ENCODE results near the gene CTRB1. TPM values are rescaled to one million over a fixed set of nuclear protein-coding genes. Genes with fewer than 3 reads are reported as not detected.

Gene CTRB1
- total and polyA plus RNA-seq, 8 donors = 0.12 to 0.20 (median 0.20) TPM; not detected in 5

DNA sequence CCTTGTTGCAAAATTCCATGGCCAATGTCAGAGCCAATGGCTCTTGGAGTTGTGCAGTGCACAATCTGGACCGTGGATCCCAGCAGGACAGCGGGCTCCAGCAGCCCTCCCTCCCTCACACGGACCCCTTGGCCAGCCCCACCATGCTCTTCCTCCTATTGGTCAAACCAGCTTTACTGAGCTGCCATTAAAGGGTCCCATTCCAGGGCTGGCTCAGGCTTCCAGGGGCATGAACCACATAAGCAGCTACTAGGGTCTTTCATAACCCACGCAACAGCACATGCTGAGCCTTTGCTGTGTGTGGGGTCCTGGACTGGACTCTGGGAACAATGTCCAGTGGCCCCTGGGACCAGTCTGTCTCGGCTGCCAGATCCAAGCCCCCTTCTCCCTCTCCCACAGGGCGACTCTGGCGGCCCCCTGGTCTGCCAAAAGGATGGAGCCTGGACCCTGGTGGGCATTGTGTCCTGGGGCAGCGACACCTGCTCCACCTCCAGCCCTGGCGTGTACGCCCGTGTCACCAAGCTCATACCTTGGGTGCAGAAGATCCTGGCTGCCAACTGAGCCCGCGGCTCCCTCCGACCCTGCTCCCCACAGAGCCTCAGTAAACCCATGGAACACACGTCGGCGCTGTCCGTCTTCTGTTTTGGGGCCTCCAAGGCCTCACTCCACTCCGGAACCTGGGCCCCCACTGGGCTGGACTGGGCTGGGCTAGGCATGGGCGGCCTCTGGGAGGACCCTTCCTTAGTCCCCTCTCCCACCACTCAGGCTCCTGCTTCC is 5.7 kb downstream of the CTRB1 start:
- TF ChIP-seq, protein P1, sequence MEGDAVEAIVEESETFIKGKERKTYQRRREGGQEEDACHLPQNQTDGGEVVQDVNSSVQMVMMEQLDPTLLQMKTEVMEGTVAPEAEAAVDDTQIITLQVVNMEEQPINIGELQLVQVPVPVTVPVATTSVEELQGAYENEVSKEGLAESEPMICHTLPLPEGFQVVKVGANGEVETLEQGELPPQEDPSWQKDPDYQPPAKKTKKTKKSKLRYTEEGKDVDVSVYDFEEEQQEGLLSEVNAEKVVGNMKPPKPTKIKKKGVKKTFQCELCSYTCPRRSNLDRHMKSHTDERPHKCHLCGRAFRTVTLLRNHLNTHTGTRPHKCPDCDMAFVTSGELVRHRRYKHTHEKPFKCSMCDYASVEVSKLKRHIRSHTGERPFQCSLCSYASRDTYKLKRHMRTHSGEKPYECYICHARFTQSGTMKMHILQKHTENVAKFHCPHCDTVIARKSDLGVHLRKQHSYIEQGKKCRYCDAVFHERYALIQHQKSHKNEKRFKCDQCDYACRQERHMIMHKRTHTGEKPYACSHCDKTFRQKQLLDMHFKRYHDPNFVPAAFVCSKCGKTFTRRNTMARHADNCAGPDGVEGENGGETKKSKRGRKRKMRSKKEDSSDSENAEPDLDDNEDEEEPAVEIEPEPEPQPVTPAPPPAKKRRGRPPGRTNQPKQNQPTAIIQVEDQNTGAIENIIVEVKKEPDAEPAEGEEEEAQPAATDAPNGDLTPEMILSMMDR (IDR thresholded peaks at IDR 0.05) = no peak
- no peak overlapping the region for H3K4me3 ChIP-seq
- peaks cover 0 to 24% of the 10 kb centered on the region in 2 donors for H3K36me3 ChIP-seq
- H3K4me1 ChIP-seq = peaks cover 0 to 5% of the 10 kb centered on the region in 2 donors
- intact Hi-C loops (cut with DNase I) = loop anchor here in 1 of 2 donors (2.0 kb wide), 1 partner anchor 18 kb away; the partner anchor contains the start of gene CTRB2
- no peak overlapping the region for H3K27ac ChIP-seq
- no peak for ATAC-seq
- DNase-seq = peak in 1 of 4 donors; percentile 62
- H3K27me3 ChIP-seq = peaks cover 0 to 24% of the 10 kb centered on the region in 2 donors
- no peaks in the 10 kb centered on the region for H3K9me3 ChIP-seq

DNA sequence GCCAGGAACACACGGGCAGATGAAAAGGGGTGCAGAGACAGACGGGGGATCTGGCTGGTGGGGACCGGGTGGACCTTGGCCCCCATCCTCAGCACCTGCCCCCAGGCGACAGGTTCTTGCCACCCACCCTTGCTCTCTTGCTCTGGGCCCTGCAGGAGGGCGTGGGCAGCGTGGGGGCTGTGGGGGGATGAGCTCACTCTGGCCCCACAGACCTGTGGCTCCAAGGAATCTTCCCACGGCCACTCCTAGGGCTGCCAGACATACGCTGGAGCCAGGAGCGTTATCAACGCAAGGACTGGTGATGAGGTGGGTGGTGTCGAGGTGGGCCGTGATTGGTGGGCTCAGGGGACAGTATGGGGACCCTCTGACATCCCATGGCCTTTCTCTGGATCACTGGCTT is 6.3 kb downstream of the CTRB1 start:
- Histone ChIP-seq H3K27me3 (peaks cover 0 to 24% of the 10 kb centered on the region in 2 donors), H3K4me1 (no peaks in the 10 kb centered on the region), H3K9me3 (no peaks in the 10 kb centered on the region), H3K27ac (no peak overlapping the region), H3K4me3 (no peak overlapping the region), H3K36me3 (peaks cover 0 to 30% of the 10 kb centered on the region in 2 donors)
- DNase-seq = peak in 1 of 4 donors; percentile 68
- ATAC-seq = no peak
- TF ChIP-seq, protein P1 (IDR thresholded peaks at IDR 0.05) = no peak
- intact Hi-C loops (cut with DNase I) = loop anchor here in 1 of 2 donors (2.0 kb wide), 1 partner anchor 18 kb away; the partner anchor contains the start of gene CTRB2

DNA sequence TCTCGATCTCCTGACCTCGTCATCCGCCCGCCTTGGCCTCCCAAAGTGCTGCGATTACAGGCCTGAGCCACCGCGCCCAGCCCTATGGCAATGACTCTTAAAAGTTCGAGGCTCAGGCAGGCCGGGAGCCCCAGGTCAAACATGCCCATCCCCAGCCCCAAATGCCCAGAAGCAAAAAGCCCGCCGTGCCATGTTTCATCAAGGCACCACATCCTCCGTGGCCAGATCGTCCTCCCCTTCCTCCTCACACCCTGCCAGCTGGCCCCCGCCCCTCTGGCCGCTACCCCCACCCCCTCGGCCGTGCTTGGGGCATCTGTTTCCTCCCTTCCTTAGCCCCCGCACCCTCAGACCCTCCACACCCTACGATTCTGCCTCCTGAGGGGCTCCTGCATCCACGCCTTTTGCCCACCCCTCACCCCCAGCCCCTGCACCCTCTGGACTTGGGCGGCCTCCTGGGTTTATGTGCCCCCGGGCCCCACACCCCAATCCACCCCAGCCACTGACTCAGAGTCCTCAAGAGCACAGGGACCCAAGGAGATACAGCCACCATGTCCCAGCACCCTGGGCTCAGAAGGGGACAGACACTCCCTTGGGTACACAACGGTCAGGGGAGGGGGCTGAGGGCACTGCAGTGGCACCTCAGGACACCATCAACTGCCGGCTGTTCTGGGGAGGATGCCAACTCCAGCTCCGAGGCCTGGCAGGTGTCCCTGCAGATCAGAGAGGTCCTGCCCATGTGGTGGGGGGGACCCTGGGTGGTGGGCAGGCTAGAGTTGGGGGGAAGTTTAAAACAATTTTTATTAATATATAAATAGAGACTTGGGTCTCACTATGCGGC is 7.1 kb downstream of the CTRB1 start:
- Histone ChIP-seq H3K27me3 (peaks cover 0 to 24% of the 10 kb centered on the region in 2 donors), H3K36me3 (peaks cover 0 to 32% of the 10 kb centered on the region in 2 donors), H3K27ac (no peak overlapping the region), H3K9me3 (no peaks in the 10 kb centered on the region), H3K4me1 (no peaks in the 10 kb centered on the region), H3K4me3 (no peak overlapping the region)
- intact Hi-C loops (cut with DNase I) = loop anchor here in 1 of 2 donors (2.0 kb wide), 1 partner anchor 19 kb away; the partner anchor contains the start of gene CTRB2
- DNase-seq (peak in 1 of 4 donors; percentile 61), ATAC-seq (no peak)
- TF ChIP-seq, protein P1 (IDR thresholded peaks at IDR 0.05) = no peak

DNA sequence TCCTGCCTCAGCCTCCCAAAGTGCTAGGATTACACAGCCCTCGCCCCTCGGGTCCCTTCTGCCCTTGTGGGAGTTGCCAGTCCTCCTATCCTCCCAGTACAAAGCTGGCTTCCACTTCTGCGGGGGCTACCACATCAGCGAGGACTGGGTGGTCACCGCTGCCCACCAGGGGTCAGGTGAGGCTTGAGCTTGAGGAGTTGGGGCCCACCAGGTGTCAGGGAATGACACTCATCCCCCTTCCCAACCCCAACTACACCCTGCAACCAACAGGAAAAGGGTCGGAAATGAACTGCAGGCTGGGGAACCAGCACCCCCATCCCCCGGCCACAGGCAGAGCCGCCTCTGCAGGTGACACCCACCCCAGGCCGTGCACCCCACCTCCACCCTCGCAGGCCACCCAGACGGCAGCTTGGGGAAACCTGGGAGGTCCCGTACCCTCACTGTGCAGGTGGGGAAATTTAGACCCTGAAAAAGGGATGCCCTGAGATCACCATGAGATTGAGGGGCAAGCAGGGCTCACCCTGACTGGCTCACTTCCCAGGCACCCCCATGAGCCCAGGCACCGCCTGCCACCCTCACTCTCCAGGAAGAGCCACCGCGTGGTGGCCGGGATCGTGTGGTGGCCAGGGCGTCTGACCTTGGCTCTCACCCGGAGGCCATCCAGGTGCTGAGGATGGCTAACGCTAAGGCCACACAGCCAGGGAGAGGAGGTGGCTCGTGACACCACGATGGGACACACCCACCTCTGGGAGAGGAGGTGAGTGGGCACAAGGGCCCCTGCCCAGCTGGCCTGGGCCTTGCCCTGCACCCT is 8.0 kb downstream of the CTRB1 start:
- Histone ChIP-seq H3K4me3 (no peak overlapping the region), H3K27ac (no peak overlapping the region), H3K4me1 (no peaks in the 10 kb centered on the region), H3K36me3 (peaks cover 0 to 39% of the 10 kb centered on the region in 2 donors), H3K9me3 (no peaks in the 10 kb centered on the region), H3K27me3 (peaks cover 0 to 24% of the 10 kb centered on the region in 2 donors)
- ATAC-seq = no peak
- DNase-seq = peak in 1 of 4 donors; percentile 60
- TF ChIP-seq, protein P1 (IDR thresholded peaks at IDR 0.05) = no peak
- intact Hi-C loops (cut with DNase I) = no loop called here
